T-helper 2 cell (primary cell): ENCODE measurements around the gene CAD.
A peak's percentile ranks its signal among the peaks of the same experiment; 100 is the strongest.
"Not testable (repeated sequence)": the region's sequence is repeated elsewhere in the genome, so short reads cannot be mapped to it uniquely, and the experiment has no call there.

Experiments used
- DNase-seq, 5 experiments: peaks; one replicate each; pipeline versions ENCODE4 v3.0.0 to v3.0.0-alpha.2; 2012 to 2022
- total RNA-seq, 2 donors: gene quantifications; one replicate each; lab custom pipeline; 2026; lab: John Stamatoyannopoulos, UW

CAD gene
- 39.0 to 71.8 reads per million in 2 donors for total RNA-seq

DNA sequence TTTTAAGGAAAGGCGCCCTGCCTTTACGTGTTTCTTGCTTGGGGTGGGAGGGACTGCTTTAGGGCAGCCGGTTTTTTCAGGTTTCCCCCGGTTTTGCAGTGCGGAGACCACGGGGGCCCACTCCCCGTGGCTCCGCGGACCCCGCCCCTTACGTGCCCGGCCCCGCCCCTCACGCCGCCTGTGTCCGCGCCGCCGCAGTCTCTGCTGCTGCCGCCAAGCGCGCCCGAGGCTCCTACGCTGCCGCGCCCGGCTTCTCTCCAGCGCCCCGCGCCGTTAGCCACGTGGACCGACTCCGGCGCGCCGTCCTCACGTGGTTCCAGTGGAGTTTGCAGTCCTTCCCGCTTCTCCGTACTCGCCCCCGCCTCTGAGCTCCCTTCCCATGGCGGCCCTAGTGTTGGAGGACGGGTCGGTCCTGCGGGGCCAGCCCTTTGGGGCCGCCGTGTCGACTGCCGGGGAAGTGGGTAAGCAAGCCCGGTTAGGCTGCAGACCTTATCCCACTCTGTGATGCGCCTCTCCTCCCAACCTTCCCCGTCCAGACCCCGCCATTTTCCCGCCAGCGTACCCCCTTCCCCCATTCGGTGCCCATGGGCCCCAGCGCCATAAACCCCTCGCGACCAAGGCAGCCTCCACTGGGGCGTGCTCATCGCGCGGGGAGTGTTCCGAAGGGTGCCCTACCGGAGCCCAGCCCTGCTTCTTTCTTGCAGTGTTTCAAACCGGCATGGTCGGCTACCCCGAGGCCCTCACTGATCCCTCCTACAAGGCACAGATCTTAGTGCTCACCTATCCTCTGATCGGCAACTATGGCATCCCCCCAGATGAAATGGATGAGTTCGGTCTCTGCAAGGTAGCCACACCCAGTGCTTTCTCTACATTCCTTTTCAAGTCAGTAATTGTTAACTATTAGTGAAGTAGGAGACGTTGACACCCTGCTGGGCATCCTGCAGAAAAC, at the start of gene CAD:
TSS of gene CAD (plus strand) at position 197 of the 949 bp plus-strand sequence. CDS start at position 380, 183 bp downstream.
- DNase-seq, result peak; percentile 72 to 92 (median 82)

GRCh38 chr2:27170581-27171337, 46.4 kb upstream of the CAD start:
- no peak for DNase-seq

DNA sequence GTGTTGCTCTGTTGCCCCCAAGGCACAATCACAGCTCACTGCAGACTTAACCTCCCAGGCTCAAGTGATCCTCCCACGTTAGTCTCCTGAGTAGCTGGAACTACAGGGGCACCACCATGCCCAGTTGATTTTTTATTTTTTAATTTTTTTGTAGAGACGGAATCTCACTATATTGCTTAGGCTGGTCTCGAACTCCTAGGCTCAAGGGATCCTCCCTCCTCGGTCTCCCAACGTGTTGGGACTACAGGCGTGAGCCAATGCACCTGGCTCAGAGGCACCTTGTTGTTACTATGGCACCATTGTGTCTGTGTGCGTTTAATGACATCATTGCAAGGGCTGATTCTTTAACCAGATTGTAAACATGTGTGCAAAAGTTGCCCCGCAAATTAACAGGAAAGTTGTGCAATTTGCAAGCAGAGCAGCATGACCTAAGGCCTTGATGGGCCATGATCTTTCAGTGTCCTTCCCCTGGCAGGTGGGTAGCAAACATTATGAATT, 45.8 kb upstream of the CAD start:
- no peak for DNase-seq

- DNase-seq, result no peak
Measured at GRCh38 chr2:27174638-27175037, 42.5 kb upstream of the CAD start.

DNA sequence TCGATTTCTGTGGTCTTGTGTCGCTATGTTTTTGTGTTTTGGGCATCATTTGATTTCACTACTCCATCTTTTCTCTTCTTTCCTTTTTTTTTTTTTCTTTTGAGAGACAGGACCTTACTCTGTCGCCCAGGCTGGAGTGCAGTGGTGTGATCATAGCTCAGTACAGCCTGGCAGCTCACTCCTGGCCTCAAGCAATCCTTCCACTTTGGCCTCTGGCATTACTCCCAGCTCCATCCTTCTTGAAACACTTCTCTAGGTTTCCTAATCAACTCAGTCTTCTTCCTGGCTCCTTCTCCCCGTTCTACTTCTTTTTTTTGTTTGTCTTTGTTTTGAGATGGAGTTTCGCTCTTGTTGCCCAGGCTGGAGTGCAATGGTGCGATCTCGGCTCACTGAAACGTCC, 41.8 kb upstream of the CAD start:
- DNase-seq, result no peak

GRCh38 chr2:27175781-27176180, 41.4 kb upstream of the CAD start:
- not testable (repeated sequence) for DNase-seq

DNA sequence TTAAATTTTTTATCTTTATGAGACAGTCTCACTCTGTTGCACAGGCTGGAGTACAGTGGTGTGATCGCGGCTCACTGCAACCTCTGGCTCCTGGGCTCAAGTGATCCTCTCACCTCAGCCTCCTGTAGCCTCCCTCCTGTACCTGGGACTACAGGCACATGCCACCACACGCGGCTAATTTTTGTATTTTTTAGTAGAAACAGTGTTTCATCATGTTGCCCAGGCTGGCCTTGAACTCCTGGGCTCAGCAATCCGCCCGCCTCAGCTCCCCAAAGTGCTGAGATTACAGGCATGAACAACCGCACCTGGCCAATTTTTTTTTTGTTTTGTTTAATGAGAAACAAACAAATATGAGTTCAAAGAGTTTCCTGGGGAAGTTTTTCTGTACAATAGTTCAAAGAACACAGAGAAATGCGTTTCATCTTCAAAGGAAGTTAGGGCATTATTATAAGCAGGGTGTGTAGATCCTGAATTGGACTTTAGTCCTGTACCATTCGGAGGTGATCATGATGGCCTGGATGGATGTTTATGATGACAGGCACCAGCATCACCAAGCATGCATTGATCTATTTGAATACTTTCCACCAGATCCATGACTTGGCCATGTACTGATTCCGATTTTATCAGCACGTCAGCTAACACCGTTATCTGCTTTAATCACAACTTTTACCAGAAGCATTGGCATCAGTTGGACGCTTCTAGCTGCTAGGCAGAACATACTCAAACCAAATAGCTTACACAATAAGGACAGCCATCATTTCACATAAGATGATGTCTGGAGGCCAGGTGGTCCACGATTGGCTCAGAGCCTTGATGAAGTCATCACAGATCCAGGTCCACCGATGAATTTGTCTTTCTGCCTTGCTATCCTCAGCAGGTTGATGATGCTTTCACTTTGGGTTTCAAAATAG, 39.5 kb upstream of the CAD start:
- peak in 1 of 5 experiments; percentile 18 for DNase-seq

- no peak for DNase-seq
Measured at GRCh38 chr2:27178469-27178868, 38.7 kb upstream of the CAD start.

- DNase-seq, result no peak
Measured at GRCh38 chr2:27179344-27180000, 37.7 kb upstream of the CAD start.

GRCh38 chr2:27182346-27182745, 34.8 kb upstream of the CAD start:
- no peak for DNase-seq

DNA sequence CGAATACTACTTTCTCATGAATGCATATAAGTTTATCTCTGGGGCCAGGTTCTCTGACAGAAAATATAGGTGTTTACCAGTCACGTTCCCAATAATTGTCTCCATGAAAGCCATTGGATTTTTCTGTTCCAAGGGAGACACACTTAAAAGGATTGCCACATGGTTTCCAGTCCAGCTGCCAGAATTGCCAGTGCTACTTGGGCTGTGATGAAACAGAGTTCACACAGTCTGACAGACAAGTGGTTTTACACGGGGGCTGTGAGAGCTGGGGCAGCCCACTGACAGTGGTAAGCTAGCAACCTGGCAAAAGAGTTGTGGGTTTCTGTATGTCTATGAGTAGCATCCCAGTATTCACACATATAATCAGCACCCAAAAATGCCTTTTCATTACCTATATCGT, 33.1 kb upstream of the CAD start:
- no peak for DNase-seq

GRCh38 chr2:27185331-27186026, 31.7 kb upstream of the CAD start:
- DNase-seq, result no peak

GRCh38 chr2:27186613-27187345, 30.4 kb upstream of the CAD start:
- DNase-seq, result no peak

GRCh38 chr2:27189989-27190388, 27.2 kb upstream of the CAD start:
- DNase-seq, result no peak

DNA sequence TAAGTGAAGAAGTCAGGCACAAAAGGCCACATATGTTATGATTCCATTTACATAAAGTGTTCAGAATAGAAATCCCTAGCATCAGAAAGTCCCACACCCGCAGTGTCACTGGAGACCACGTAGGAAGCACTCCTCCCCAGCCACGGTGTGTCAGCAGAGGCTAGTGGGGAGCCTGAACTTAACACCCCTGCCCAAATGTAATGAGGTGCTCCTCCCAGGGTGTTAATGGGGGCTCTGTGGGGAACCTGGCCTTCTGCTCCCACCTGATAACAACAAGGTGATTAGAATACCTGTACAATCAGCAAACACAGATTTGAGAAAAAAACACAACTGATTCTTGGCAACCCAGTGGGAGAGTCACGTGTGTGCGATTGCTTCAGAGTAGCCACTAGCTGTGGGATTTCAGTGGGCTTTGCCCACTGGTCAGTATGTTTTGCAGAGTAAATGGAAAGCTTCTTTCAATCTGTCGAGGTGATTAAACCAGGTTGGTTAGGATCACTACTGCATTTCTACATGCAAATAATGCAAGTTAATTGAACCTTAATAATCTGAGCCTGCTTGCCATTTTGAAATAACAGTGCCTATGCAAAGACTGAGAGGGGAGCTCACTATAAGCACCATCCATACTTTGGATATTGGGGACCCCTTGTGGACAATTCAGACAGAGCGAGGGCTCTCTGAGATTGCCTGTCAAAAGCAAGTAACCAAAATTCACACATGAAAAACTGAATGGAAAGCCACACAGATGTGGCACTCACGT, 25.9 kb upstream of the CAD start:
- DNase-seq, result peak in 2 of 5 experiments; percentile 13 to 52

DNA sequence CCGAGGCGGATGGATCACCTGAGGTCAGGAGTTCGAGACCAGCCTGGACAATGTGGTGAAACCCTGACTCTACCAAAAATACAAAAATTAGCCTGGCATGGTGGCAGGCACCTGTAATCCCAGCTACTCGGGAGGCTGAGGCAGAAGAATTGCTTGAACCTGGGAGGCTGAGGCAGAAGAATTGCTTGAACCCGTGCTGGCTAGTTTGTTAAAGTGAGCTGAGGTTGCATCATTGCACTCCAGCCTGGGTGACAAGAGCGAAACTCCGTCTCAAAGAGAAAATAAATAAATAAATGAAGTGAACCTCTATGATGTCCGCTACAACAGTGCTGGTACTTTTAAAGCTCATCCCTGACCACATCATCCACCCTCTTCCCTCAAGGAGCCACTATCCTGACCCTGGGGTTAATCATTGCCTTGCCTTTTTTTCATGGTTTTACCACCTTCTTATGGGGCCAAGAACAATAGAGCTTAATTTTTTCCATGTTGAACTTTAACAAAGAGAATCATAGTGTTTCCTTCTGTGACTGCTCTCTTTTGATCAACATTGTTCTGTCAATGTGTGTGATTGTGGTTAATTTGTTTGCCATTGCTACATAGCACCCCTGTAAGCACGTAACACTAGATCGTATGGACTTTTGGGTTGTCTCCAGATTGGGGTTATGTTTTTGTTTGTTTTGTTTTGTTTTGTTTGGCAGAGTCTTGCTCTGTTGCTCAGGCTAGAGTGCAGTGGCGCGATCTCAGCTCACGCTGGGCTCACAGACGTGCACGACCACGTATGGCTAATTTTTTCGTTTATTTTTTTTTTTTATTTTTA, 22.4 kb upstream of the CAD start:
- no peak for DNase-seq

- DNase-seq, result not testable (repeated sequence)
Measured at GRCh38 chr2:27195799-27196198, 21.4 kb upstream of the CAD start.

- DNase-seq, result not testable (repeated sequence)
Measured at GRCh38 chr2:27198068-27198467, 19.1 kb upstream of the CAD start.

- DNase-seq, result no peak
Measured at GRCh38 chr2:27198627-27199026, 18.5 kb upstream of the CAD start.
